Testis (tissue), 2 donors: ENCODE results near the gene TNRC6A.

Source experiments
- CTCF ChIP-seq, 3 experiments: fragments of 450-650 bp in 2 of 3; fragments of 200-600 bp in 1 of 3; sonication (generic) in 1 of 3; IDR thresholded peaks; one replicate each; pipeline ENCODE4 v1.5.1; 2016 to 2019; ENCODE audit warnings: antibody characterized with exemption in 3 of 3, mild to moderate bottlenecking in 2 of 3, moderate library complexity in 1 of 3
- POLR2A ChIP-seq: fragments of 450-650 bp; IDR thresholded peaks from one replicate; pipeline ENCODE4 v1.6.1; 2017; ENCODE audit warnings: antibody characterized with exemption, mild to moderate bottlenecking, moderate library complexity

- TF ChIP-seq CTCF (IDR thresholded peaks at IDR 0.05) (no peak), POLR2A (no peak)
These were observed 36.6 kb downstream of the TNRC6A start for GRCh38 chr16:24766057-24766456.
